GM18526 (cell line): ENCODE results near the gene MDH2.

Source experiments
- POLR2A ChIP-seq: IDR thresholded peaks from 3 replicates; pipeline ENCODE4 v1.6.1; 2011; ENCODE audit not compliant: insufficient read length; ENCODE audit errors: extremely low read depth

MDH2 gene

GRCh38 chr7:76063525-76063924 lies 15.6 kb downstream of the MDH2 start:
- TF ChIP-seq POLR2A: no peak

GRCh38 chr7:76064208-76064970 lies 16.5 kb downstream of the MDH2 start:
- no peak for TF ChIP-seq POLR2A

DNA sequence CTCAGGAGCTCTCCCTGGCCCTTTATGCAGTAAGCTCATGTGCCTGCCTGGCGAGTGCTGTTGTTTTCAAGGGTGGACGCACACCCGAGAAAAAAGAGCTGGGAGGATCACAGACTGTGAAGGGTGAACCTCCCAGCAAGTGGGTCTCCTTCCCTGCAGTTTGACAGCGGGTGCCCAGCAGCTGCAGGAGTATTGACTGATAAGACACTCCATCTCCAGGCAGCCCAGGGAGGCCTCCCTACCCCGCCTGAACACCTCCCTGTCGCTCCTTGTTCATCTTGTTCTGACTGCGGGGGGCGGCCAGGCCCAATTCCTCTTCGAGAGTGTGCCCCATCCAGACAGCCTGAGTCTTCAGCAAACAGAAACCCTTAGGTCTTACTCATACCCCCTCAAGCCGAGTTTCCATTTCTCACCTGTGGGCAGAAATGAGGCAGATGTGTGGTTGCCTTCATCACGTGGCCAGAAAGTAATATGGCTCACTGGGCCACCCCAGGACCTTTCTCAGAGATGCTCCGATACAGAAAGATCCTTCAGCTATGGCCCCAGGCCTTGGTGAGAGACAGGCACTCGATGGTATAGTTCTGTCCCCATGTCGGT lies 17.2 kb downstream of the MDH2 start:
- TF ChIP-seq POLR2A: no peak

DNA sequence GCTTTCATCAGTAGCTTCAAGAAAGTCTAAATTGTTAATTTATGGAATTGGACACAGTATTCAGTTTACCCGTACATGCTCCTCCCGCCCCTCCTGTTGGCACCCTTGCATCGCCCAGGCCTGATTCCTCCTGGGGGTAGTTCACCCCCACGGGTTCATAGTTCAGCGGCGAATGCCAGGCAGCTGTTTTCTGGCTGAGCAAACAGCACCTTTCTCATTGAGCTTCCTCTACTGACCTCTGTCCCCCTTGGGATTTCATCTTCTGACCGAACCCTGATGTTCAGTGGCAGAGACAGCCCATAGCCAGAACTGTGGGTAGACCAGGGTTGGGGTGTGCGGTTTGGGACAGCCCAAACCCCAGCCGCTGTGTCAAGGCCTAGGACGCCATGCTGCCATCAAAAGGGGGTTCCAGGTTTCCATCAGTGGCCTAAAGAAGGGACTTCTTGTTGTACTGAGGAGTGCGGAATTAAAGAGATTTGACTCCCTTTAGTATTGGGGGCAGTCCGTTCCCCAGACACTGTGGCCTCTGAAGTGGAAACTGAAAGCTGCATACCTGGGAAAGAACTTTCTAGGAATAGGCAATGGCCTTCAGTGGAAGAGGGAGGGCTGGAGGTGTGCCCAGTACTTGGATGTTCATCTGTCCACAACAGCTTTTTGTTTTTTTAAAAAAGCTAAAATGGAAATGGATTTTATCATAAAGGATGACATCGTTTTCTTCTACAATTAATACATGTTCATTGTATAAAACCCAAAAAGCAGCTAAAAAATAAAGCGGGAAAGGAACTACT lies 19.0 kb downstream of the MDH2 start:
- no peak for TF ChIP-seq POLR2A

DNA sequence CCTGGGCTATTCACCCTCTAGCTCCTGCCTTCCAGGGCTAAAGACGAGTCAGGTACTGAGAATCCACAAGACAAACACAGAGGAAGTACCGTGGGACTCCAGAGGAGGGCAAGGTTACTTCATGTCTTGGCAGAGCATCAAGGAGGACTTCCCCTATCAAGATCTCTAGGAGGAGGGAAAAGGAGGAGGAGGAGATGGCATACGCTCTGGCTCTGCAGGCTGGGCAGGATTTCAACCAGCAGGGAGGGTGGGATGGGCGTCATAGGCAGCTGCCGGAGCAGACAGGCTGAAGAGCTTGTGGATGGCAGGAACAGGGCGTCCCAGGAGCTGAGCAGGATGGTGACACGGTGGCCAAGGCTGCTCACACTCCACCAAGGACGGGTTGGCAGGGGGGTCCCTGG lies 21.3 kb downstream of the MDH2 start:
- TF ChIP-seq POLR2A: no peak

GRCh38 chr7:76071316-76072242 lies 23.7 kb downstream of the MDH2 start:
- no peak for TF ChIP-seq POLR2A

GRCh38 chr7:76072243-76073148 lies 24.6 kb downstream of the MDH2 start:
- TF ChIP-seq POLR2A: no peak

GRCh38 chr7:76073335-76073990 lies 25.6 kb downstream of the MDH2 start:
- no peak for TF ChIP-seq POLR2A

GRCh38 chr7:76074306-76074971 lies 26.5 kb downstream of the MDH2 start:
- no peak for TF ChIP-seq POLR2A

DNA sequence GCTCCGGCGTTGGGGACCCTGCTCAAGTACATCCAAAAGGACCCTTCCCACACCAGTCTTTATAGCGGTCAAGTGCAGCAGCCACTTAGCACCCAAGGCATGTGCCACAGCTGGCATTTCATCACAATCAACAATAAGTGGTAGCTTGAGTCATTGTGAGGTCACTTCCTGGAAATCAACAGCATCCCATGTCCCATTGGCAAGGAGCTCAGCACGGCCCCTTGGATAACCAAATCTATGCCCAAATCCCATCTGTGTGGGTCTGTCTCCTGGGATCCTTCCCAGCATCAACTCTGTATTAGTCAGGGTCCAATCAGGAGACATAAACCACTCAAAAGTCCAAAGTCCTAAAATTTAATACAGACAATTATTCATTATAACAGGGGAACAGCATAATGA lies 27.1 kb downstream of the MDH2 start:
- no peak for TF ChIP-seq POLR2A

DNA sequence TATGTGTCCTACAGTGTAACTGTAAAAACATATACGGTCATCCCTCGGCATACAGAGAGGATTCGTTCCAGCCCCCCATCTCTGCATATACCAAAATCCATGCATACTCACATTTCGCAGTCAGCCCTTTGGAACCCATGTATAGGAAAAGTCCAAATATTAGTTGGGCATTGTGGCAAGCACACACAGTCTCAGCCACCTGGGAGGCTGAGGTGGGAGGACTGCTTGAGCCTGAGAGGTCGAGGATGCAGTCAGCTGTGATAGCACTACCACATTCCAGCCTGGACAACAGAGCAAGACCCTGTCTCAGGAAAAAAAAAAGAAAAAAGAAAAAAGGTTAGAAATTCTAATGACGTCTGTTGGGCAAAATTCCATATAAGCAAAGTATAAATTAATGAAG lies 29.1 kb downstream of the MDH2 start:
- TF ChIP-seq POLR2A: no peak

DNA sequence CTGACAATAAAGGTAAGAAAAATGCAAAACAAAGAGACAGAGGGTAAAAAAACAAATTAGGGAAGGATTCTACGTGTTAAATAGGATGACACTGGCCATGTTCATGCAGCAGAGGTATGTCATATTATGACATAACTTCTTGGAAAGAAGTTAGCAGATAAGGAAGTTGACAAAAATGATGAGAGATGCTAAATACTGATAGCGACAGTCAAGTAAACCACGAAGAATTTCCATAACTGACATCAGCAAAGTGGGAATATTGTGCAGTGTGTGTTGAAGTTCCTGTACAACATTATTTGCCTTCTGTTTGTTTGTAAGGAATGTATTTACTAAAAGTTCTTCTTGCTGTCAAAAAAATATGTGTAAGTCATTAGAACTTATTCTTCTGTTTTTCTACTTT lies 29.5 kb downstream of the MDH2 start:
- no peak for TF ChIP-seq POLR2A

DNA sequence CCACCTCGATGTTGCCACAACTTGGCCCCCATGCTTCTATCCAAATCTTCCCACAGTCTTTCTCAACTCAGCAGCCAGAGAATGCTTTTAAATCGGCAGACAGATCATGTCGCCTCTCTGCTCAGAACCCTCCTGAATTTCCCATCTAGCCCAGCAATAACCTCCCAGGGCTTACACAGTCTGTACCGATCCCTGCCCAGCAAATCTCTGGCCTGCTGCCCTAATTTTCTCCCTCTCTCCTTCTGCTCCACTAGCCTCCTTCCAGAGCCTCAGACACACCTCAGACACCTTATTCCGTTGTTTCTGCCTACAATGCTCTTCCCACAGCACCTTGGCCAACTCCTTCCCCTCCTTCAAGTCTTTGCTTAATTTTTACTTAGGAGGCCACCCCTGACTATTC lies 32.3 kb downstream of the MDH2 start:
- no peak for TF ChIP-seq POLR2A
